ENCODE data around the gene OLFML2B. TPM values are rescaled to one million over a fixed set of nuclear protein-coding genes. Genes with fewer than 3 reads are reported as not detected.
A peak's percentile ranks its signal among the peaks of the same experiment; 100 is the strongest.

OLFML2B gene
- total and polyA plus RNA-seq, 2 of the 13 experiments (the other 11 are each of a cell fraction or from before 2014, with no cell fraction given), result not detected

- intact Hi-C loops (cut with micrococcal nuclease; ENCODE audit: unreplicated experiment), result no loop called here
- peaks cover 5% of the 10 kb centered on the region; the same call in 1 of the 2 replicates for H3K9me3 ChIP-seq (ENCODE audit: low read length)
- TF ChIP-seq ZFX (CRISPR knock-in tag; IDR thresholded peaks at IDR 0.05; ENCODE audit: low read depth), result peak; percentile 50
- no peak for TF ChIP-seq ZNF264 (CRISPR knock-in tag; IDR thresholded peaks at IDR 0.05)
- TF ChIP-seq MXI1 (IDR thresholded peaks at IDR 0.05; ENCODE audit: borderline replicate concordance, low read depth, low read length), result no peak
- no peak for TF ChIP-seq USF2 (IDR thresholded peaks at IDR 0.05; ENCODE audit: low read depth, low read length)
- no peak for TF ChIP-seq USF2 (CRISPR knock-in tag; IDR thresholded peaks at IDR 0.05; ENCODE audit: borderline replicate concordance)
- TF ChIP-seq MLLT10 (CRISPR knock-in tag; IDR thresholded peaks at IDR 0.05), result no peak
- peak; percentile 50; the same call in 1 of the 2 replicates for TF ChIP-seq ARNTL (CRISPR knock-in tag; IDR thresholded peaks at IDR 0.05)
- no peak for TF ChIP-seq MAF1 (CRISPR knock-in tag; IDR thresholded peaks at IDR 0.05; ENCODE audit: borderline replicate concordance)
- no peak for TF ChIP-seq ZFP36L2 (CRISPR knock-in tag; IDR thresholded peaks at IDR 0.05)
- TF ChIP-seq SPEN (CRISPR knock-in tag; IDR thresholded peaks at IDR 0.05; ENCODE audit: low read depth), result peak; percentile 36; the same call in 1 of the 2 replicates
- TF ChIP-seq, protein P1, sequence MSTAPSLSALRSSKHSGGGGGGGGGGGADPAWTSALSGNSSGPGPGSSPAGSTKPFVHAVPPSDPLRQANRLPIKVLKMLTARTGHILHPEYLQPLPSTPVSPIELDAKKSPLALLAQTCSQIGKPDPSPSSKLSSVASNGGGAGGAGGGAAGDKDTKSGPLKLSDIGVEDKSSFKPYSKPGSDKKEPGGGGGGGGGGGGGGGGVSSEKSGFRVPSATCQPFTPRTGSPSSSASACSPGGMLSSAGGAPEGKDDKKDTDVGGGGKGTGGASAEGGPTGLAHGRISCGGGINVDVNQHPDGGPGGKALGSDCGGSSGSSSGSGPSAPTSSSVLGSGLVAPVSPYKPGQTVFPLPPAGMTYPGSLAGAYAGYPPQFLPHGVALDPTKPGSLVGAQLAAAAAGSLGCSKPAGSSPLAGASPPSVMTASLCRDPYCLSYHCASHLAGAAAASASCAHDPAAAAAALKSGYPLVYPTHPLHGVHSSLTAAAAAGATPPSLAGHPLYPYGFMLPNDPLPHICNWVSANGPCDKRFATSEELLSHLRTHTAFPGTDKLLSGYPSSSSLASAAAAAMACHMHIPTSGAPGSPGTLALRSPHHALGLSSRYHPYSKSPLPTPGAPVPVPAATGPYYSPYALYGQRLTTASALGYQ (CRISPR knock-in tag; IDR thresholded peaks at IDR 0.05), result no peak
- TF ChIP-seq ZNF44 (CRISPR knock-in tag; IDR thresholded peaks at IDR 0.05), result no peak
- peak; percentile 80 for TF ChIP-seq ASH2L (IDR thresholded peaks at IDR 0.05; ENCODE audit: insufficient read length, low read depth, low read length)
- no peak for TF ChIP-seq RFX5 (IDR thresholded peaks at IDR 0.05; ENCODE audit: low read depth, low read length)
- no peak for TF ChIP-seq GMEB2 (CRISPR knock-in tag; IDR thresholded peaks at IDR 0.05; ENCODE audit: low read depth)
- TF ChIP-seq ZNF772 (CRISPR knock-in tag; IDR thresholded peaks at IDR 0.05), result 0 out of 2 replicates have a peak, but pooled peaks have one; percentile 22
- TF ChIP-seq, protein P2, sequence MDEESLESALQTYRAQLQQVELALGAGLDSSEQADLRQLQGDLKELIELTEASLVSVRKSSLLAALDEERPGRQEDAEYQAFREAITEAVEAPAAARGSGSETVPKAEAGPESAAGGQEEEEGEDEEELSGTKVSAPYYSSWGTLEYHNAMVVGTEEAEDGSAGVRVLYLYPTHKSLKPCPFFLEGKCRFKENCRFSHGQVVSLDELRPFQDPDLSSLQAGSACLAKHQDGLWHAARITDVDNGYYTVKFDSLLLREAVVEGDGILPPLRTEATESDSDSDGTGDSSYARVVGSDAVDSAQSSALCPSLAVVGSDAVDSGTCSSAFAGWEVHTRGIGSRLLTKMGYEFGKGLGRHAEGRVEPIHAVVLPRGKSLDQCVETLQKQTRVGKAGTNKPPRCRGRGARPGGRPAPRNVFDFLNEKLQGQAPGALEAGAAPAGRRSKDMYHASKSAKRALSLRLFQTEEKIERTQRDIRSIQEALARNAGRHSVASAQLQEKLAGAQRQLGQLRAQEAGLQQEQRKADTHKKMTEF (CRISPR knock-in tag; IDR thresholded peaks at IDR 0.05), result peak; percentile 51; the same call in 1 of the 2 replicates
These were observed 45.8 kb upstream of the OLFML2B start, which contains the start of gene NOS1AP for GRCh38 chr1:162069334-162070093. NOS1AP (plus strand) TSS chr1:162069691; CDS start chr1:162070178, 487 bp downstream.

More at GRCh38 chr1:162069334-162070093, 45.8 kb upstream of the OLFML2B start, which contains the start of gene NOS1AP:
- Histone ChIP-seq H3K79me2 (ENCODE audit: insufficient read depth, low read length) (peaks cover 45% of the 10 kb centered on the region), H3K4me2 (ENCODE audit: low read depth, low read length) (peak within 1 kb of the TSS; percentile 95), H3K27me3 (ENCODE audit: control insufficient read depth in 1 of 2, insufficient read depth in 2 of 2, low read length in 2 of 2) (no peaks in the 10 kb centered on the region; a peak in 1 of 5 replicates), H3K9ac (ENCODE audit: insufficient read depth, low read depth, low read length) (peak within 1 kb of the TSS; percentile 83), H3K4me1 (ENCODE audit: insufficient read depth, low read length) (peaks cover 62% of the 10 kb centered on the region), H4K20me1 (ENCODE audit: insufficient read depth, low read length) (peaks cover 10% of the 10 kb centered on the region; the same call in 1 of the 2 replicates), H3K27ac (ENCODE audit: extremely low read length, insufficient read depth, low read length) (peak within 1 kb of the TSS; percentile 75), H3K4me3 (replicated peaks in 1 of 3; ENCODE audit: insufficient read depth in 1 of 3, low read depth in 2 of 3, low read length in 3 of 3) (peak within 1 kb of the TSS; percentile 95 to 97 (median 97)), H2AFZ (ENCODE audit: low read length) (no peak within 1 kb of the TSS), H3K36me3 (replicated peaks in 1 of 2; ENCODE audit: control insufficient read depth in 1 of 2, insufficient read depth in 2 of 2, low read length in 2 of 2) (peaks cover 0 to 5% of the 10 kb centered on the region in 2 experiments; a peak in 1 of 5 replicates)
- peak; percentile 59 for DNase-seq (ENCODE audit: low spot score)
- in situ Hi-C loops (cut with HindIII; ENCODE audit: extremely low pct_ligation_motif_present, low pct_unique_long_range_greater_than_20kb), result no loop called here
- ChIA-PET CTCF (ENCODE audit: low intra/inter-chr PET ratio, low total read pairs) (no interaction called here), POLR2A (interaction anchor here (1.0 to 2.2 kb wide), 10 partner anchors 9 to 157 kb away, joined by 3 to 9 read pairs (median 4); no protein-coding TSS in a partner anchor)
- FAIRE-seq, result no peak
- WGBS (ENCODE audit: low lambda C conversion rate), result 3% methylated on average over 11 of the region's 95 CpGs
- BruUV-seq (replicated peaks), result no TSS peak
- peak; percentile 96 for ATAC-seq
